Inferior parietal cortex (tissue), 1 donor: Measurements from ENCODE around the gene PHLPP1.

Source experiments
- DNase-seq: peaks from one replicate; pipeline ENCODE4 v3.0.0-alpha.2; 2016; ENCODE audit errors: extremely low spot score

PHLPP1 gene

GRCh38 chr18:62938487-62938886, 223.1 kb downstream of the PHLPP1 start:
- no peak for DNase-seq

DNA sequence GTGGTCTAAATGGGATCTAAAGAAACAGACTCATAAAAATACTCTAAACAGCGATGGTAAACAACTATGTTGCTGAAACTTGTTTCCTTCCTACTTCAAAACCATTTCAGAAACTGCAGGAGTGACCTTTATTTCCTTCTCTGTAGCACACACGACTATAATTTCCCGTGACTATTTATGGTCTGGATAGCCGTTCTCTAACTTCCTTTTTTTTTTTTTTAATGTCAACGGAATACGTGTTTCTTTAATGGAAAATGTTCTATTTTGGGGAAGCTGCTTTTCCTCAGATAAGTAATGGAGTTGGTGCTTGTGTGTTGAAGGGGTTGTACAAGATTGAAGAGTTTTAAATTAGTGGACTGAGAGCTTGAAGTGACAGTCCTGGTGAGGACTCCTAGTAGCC, 224.1 kb downstream of the PHLPP1 start:
- no peak for DNase-seq

DNA sequence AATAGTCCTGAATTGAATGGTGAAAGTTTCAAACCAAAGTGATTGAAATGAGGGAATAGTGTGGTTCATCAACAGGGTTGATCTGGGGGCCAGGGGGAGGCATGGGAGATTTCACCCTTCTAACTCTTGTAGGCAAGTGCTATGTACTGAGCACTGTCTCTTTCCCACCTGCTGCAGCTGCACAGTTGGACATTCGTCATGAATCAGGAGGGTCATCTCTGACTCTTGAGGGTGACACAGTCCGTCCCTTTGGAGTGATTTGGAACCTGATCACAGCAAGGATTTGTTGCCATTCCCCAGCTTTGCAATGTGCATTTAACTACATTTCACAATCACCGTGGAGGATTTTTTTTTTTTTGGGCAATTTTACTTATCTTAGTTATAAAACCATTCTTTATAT, 224.6 kb downstream of the PHLPP1 start:
- DNase-seq: no peak

DNA sequence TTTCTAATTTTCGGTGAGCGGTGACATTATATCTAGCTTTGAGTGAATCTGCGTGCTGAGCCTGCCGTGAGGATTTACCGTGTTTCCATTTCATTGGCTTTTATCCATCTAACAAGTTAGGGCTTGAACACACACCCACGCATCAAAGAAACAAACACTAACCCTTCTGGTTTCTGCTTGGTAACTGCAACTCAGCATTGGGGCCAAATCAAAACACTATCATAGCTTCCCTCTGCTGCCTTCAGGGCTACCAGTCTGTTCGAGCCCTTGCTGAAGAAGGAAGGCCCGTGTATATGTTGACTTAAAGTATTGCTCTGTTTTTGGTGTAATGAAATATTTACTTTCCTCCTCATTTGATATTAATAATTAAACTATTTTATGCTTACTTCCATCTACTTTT, 227.2 kb downstream of the PHLPP1 start:
- no peak for DNase-seq

GRCh38 chr18:62944454-62944853, 229.1 kb downstream of the PHLPP1 start:
- DNase-seq: no peak

- no peak for DNase-seq
Observed at GRCh38 chr18:62948788-62949187, 233.4 kb downstream of the PHLPP1 start.

DNA sequence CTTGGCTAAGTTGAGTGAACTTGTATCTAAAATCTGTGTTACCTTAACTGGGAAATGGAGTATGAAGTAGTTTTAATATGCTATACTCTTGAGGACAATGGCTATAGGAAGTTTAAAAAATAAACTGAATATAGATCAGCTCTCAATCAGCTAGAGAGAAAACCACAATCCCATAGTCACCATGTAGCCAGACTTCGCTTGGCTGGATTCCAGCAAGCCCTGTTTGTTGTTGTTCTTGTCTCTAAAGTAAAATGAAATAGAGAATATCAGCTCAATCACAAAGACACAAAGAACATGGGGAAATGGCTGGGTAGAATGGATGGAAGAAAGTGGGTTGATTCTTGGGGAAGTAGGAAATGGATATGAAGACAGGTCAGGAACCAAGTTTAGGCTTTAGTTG, 234.9 kb downstream of the PHLPP1 start:
- no peak for DNase-seq

DNA sequence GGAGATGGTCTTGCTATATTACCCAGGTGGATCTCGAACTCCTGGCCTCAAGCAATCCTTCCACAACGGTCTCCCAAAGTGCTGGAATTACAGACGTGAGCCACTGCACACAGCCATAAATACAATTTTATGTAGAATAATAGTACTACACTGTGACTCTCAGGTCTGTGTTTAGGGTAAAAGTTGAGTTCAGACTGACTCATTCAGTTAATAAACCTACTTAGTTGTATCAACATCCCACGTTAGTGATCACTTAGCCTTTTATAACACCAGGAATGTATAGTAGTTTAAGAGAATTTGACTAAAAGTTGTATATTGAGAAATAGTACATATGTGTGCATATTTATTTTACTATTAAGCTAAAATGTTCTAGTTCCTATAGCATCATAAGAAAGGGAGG, 237.5 kb downstream of the PHLPP1 start:
- no peak for DNase-seq

GRCh38 chr18:62953663-62954062, 238.3 kb downstream of the PHLPP1 start:
- no peak for DNase-seq

GRCh38 chr18:62954366-62954765, 239.0 kb downstream of the PHLPP1 start:
- no peak for DNase-seq

GRCh38 chr18:62957885-62958472, 242.6 kb downstream of the PHLPP1 start:
- no peak for DNase-seq

DNA sequence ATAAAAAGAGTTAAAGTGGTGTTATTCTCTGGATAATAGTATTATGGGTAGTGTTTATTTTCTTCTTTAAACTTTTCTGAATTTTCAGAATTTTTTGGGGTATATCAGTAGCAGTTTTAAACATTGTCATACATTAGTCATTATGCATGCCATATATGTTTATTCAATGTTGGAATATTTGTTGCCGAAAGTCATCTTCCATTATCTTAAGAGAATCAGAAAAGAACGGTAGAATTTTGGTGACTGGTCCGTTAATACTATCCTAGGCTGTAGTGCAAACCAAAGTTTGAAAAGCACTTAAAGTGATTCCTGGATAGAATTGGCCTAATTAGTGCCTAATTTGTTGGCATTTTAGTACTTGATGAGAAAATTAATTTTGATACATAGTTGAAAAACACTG, 244.1 kb downstream of the PHLPP1 start:
- no peak for DNase-seq

- no peak for DNase-seq
Observed at GRCh38 chr18:62963507-62963906, 248.2 kb downstream of the PHLPP1 start.

DNA sequence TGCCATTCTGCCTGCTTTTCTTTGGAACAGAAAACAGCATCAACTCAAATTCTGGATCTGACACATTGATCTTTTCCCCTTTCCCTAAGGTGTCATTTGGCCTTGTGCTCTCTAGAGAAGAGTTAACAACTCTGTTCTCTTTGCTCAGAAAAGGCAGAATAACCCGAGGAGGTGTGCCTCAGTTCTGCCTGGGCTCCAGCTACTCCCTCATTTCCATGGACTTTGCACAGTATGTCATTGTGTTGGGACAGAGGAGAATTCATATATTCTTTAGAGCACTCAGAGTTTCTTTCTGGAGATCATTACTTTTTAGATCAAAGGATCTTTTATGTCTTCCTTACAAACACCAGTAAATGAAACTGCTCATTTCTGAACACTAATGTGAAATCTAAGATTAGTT, 249.1 kb downstream of the PHLPP1 start:
- DNase-seq: no peak

DNA sequence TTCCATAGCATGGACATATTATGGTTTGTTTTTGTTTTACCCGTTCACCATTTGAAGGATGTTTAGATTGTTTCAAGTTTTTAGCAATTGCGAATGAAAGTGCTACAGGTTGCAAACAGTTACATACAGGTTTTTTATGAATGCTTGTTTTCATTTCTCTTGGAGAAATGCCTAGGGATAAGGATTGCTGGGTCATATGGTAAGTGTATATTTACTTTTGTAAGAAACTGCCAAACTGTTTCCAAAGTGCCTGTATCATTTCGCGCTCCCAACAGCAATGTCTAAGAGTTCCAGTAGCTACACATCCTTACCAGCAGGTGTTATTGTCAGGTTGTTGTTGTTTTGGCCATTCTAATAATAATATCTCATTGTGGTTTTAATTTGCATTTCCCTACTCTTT, 251.7 kb downstream of the PHLPP1 start:
- no peak for DNase-seq

DNA sequence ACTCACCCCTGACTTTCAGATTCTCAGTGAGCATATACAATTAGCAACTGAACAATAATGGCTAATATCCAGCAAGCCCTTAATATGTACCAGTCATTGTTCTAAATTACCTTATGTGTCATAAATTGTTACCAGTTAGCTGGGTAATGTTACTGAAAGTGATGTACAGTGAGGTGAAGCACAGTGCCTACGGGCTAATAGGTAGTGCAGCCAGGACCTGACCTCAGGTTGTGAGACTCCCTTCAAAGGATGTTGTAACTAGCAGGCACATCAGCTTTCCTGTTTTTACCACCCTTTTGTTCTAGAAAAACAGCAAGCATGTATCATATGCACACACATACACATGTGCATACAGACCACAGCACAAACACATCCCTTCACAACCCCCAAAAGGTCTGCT, 258.3 kb downstream of the PHLPP1 start:
- DNase-seq: no peak

DNA sequence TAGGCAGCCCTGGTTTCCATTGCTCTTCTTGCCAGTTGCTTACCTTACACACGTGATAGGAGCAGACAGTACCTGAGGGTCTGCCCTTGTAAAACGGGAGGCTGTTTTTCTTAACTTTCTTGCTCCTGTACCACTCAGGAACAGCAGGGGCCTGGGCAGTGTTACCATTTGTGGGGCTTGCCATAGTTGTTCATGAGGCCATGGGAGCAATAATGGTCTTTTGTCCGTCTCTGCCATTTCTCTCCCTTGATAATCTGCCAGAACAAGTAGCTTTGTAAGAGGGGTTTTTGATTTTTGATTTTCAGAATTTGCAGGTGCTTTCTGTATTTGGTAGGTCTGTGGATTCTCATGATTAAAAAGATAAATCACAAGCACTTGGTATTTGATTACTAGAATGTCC, 259.0 kb downstream of the PHLPP1 start:
- DNase-seq: no peak

GRCh38 chr18:62974928-62975675, 259.8 kb downstream of the PHLPP1 start:
- DNase-seq: no peak

- no peak for DNase-seq
Observed at GRCh38 chr18:62975785-62976184, 260.4 kb downstream of the PHLPP1 start.

DNA sequence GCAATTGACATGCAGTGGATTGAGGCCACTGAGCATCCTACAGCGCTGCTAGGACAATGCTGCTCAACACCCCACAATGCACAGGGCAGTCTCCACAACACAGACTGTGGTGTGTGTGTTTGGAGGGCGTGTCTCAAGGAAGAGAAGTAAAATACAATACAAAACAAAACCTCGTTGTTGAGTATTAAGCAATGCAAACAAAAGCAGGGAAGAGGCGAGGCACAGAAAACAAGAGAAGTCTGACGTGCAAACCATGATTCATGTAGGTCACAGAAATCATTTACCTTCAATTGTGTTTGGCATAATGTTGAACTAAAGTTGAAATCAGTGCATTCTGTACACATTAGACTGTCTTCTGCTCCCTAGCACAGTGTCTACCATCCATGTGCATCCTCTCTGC, 260.9 kb downstream of the PHLPP1 start:
- DNase-seq: no peak

DNA sequence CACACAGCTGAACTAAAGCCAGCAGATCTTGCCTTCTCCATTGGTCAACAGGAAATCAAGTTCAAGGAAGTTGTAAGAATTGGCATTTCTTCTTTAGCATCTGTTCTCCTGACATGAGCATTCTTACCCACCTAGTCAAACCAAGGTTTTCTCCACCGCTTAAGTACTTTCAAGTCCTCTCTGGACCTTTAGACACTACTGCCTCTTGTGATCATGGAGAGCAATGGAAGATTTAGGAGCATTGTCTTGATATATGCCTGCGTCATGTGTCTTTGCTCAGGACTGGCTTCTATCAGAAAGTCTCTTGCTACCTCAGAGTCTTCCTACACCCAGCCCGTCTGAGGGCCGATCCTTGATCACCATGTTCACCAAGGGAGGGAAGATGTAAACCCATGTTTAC, 262.2 kb downstream of the PHLPP1 start:
- DNase-seq: no peak

GRCh38 chr18:62978251-62979049, 263.1 kb downstream of the PHLPP1 start:
- DNase-seq: no peak

DNA sequence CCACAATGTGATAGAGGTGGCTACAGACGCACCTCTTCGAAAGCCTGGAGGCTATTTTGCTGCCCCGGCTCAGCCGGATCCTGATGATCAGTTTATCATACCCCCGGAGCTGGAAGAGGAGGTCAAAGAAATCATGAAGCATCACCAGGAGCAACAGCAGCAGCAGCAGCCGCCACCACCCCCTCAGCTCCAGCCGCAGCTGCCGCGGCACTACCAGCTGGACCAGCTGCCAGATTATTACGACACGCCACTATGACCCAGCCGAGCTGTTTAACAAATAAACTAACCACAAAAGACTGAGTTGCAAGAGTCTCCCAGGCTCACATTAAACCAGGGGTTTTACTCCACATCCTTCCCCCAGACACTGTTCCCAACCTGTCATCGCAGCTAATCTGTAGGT, 263.8 kb downstream of the PHLPP1 start:
- DNase-seq: peak; percentile 70
